Mesendoderm (in vitro differentiated cells): ENCODE data around the gene AP1S3.
A peak's percentile ranks its signal among the peaks of the same experiment; 100 is the strongest.

Experiments used
- DNase-seq: peaks from one replicate; pipeline ENCODE4 v3.0.0; 2013
- H2AK5ac ChIP-seq: 2 replicates; pipeline ENCODE4 v1.6.1; 2013; ENCODE audit warnings: low read length, inconsistent platforms
- H2BK120ac ChIP-seq: 2 replicates; pipeline ENCODE4 v1.6.1; 2013; ENCODE audit warnings: low read depth, mild to moderate bottlenecking, low read length, moderate library complexity, mixed read lengths
- H2BK15ac ChIP-seq: replicated peaks from 2 replicates; pipeline ENCODE4 v1.6.1; 2013; ENCODE audit warnings: low read depth, mild to moderate bottlenecking, moderate library complexity
- H2BK5ac ChIP-seq: 2 replicates; pipeline ENCODE4 v1.6.1; 2013; ENCODE audit warnings: low read length, inconsistent platforms
- H3K18ac ChIP-seq: 2 replicates; pipeline ENCODE4 v1.6.1; 2013; ENCODE audit warnings: mild to moderate bottlenecking, low read length, mixed read lengths
- H3K23ac ChIP-seq: one replicate; pipeline ENCODE4 v1.6.1; 2013; ENCODE audit warnings: low read length
- H3K27ac ChIP-seq: 2 replicates; pipeline ENCODE4 v1.5.1; 2013; ENCODE audit warnings: low read depth, mild to moderate bottlenecking, inconsistent platforms, low read length, moderate library complexity
- H3K27me3 ChIP-seq: 2 replicates; pipeline ENCODE4 v1.6.1; 2013; ENCODE audit warnings: low read length, control low read depth, mild to moderate bottlenecking, inconsistent platforms; ENCODE audit not compliant: insufficient read depth, poor library complexity
- H3K36me3 ChIP-seq: 2 replicates; pipeline ENCODE4 v1.6.1; 2013; ENCODE audit warnings: low read length, inconsistent platforms; ENCODE audit not compliant: control insufficient read depth, insufficient read depth
- H3K4ac ChIP-seq: one replicate; pipeline ENCODE4 v1.6.1; 2013; ENCODE audit warnings: low read depth, mild to moderate bottlenecking, low read length, moderate library complexity
- H3K4me1 ChIP-seq: 2 replicates; pipeline ENCODE4 v1.6.1; 2013; ENCODE audit warnings: low read depth, low read length, inconsistent platforms; ENCODE audit not compliant: control insufficient read depth
- H3K4me2 ChIP-seq: 2 replicates; pipeline ENCODE4 v1.6.1; 2013; ENCODE audit warnings: low read length
- H3K4me3 ChIP-seq: 2 replicates; pipeline ENCODE4 v1.5.1; 2013; ENCODE audit warnings: mild to moderate bottlenecking, low read length
- H3K56ac ChIP-seq: one replicate; pipeline ENCODE4 v1.6.1; 2013; ENCODE audit warnings: low read length
- H3K79me1 ChIP-seq: 2 replicates; pipeline ENCODE4 v1.6.1; 2013; ENCODE audit warnings: low read length, inconsistent platforms
- H3K79me2 ChIP-seq: 2 replicates; pipeline ENCODE4 v1.6.1; 2013; ENCODE audit warnings: mild to moderate bottlenecking, low read length; ENCODE audit not compliant: control insufficient read depth, insufficient read depth
- H3K9ac ChIP-seq: 2 replicates; pipeline ENCODE4 v1.6.1; 2013; ENCODE audit warnings: low read length, inconsistent platforms
- H4K5ac ChIP-seq: one replicate; pipeline ENCODE4 v1.6.1; 2013; ENCODE audit warnings: low read length
- H4K8ac ChIP-seq: one replicate; pipeline ENCODE4 v1.6.1; 2013; ENCODE audit warnings: low read depth, mild to moderate bottlenecking, control low read depth, low read length, moderate library complexity
- WGBS: extraction: QIAGEN DNeasy Blood & Tissue Kit; methylation state at CpG from one replicate; pipeline ENCODE4 v1.1.7; 2013; ENCODE audit warnings: low lambda C conversion rate, missing lambda C conversion rate; ENCODE audit not compliant: insufficient coverage; ENCODE audit errors: extremely low coverage; 5-methylcytosine and 5-hydroxymethylcytosine counted together

AP1S3 gene

GRCh38 chr2:223852281-223852795 lies 15.0 kb upstream of the AP1S3 start:
- WGBS = no CpG with 5 or more reads among the region's 3 CpGs
- H2BK120ac ChIP-seq = no peak overlapping the region
- no peak overlapping the region for H2BK15ac ChIP-seq
- no peaks in the 10 kb centered on the region for H3K4me1 ChIP-seq
- no peaks in the 10 kb centered on the region for H3K27me3 ChIP-seq
- no peaks in the 10 kb centered on the region for H3K79me1 ChIP-seq
- no peak overlapping the region for H3K56ac ChIP-seq
- no peaks in the 10 kb centered on the region for H3K79me2 ChIP-seq
- no peak overlapping the region for H3K9ac ChIP-seq
- no peak overlapping the region for H2AK5ac ChIP-seq
- H3K18ac ChIP-seq = no peak overlapping the region
- H3K4me3 ChIP-seq = no peak overlapping the region
- no peak overlapping the region for H2BK5ac ChIP-seq
- no peak overlapping the region for H3K4ac ChIP-seq
- H4K5ac ChIP-seq = no peak overlapping the region
- no peak overlapping the region for H3K27ac ChIP-seq
- no peak overlapping the region for H3K4me2 ChIP-seq
- no peaks in the 10 kb centered on the region for H3K36me3 ChIP-seq
- DNase-seq = peak; percentile 64
- no peak overlapping the region for H4K8ac ChIP-seq
- H3K23ac ChIP-seq = no peak overlapping the region

DNA sequence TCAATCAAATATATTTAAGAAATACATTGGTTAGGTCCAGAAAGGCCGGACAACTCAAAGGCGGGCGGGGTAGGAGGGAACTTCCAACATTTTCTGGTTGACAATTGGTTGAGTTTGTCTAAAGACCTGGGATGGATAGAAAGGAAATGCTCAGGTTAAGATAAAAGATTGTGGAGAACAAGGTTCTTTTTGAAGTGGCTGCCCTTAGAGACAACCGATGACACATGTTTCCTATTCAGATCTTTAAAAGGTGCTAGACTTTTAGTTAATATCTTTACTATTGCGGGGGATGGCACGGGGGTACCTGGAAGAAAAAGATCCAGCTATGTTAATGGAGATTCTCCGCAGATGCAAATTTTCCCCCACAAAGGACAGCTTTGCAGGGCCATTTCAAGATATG lies 10.0 kb upstream of the AP1S3 start:
- no CpG with 5 or more reads among the region's 7 CpGs for WGBS

DNA sequence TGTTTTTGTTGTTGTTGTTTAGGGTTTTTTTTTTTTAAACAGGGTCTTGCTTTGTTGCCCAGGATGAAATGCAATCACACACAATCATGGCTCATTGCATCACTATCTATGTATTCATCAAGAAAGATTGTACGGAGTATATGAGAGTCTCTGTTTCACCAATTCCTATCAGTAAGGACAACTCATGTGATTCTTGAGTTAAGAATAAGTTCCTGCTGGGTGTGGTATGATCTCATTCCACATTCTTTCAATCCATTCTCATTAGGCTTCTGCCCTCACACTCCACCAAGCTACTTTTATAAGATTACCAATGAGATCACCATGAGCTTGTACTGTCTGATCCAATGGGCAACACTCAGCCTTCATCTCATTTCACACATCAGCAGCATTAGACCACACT lies 9.1 kb upstream of the AP1S3 start:
- Histone ChIP-seq H3K4me2 (no peak overlapping the region), H3K9ac (no peak overlapping the region), H2BK5ac (no peak overlapping the region), H2BK15ac (no peak overlapping the region), H2BK120ac (no peak overlapping the region), H3K18ac (no peak overlapping the region), H3K36me3 (no peaks in the 10 kb centered on the region), H3K27me3 (no peaks in the 10 kb centered on the region), H3K4ac (no peak overlapping the region), H3K79me1 (no peaks in the 10 kb centered on the region), H3K56ac (no peak overlapping the region), H3K27ac (no peak overlapping the region), H2AK5ac (no peak overlapping the region), H3K23ac (no peak overlapping the region), H4K8ac (no peak overlapping the region), H4K5ac (no peak overlapping the region), H3K4me1 (no peaks in the 10 kb centered on the region), H3K79me2 (no peaks in the 10 kb centered on the region), H3K4me3 (no peak overlapping the region)
- no CpG with 5 or more reads among the region's 1 CpG for WGBS
- peak; percentile 51 for DNase-seq

More for the DNA sequence above, 10.0 kb upstream of the AP1S3 start:
- Histone ChIP-seq H3K9ac (no peak overlapping the region), H3K4ac (no peak overlapping the region), H2BK15ac (no peak overlapping the region), H3K79me1 (no peaks in the 10 kb centered on the region), H3K4me1 (no peaks in the 10 kb centered on the region), H3K27me3 (no peaks in the 10 kb centered on the region), H3K27ac (no peak overlapping the region), H4K8ac (no peak overlapping the region), H3K18ac (no peak overlapping the region), H3K36me3 (no peaks in the 10 kb centered on the region), H3K4me2 (no peak overlapping the region), H3K4me3 (no peak overlapping the region), H2AK5ac (no peak overlapping the region), H4K5ac (no peak overlapping the region), H2BK120ac (no peak overlapping the region), H3K79me2 (no peaks in the 10 kb centered on the region), H2BK5ac (no peak overlapping the region), H3K56ac (no peak overlapping the region), H3K23ac (no peak overlapping the region)
- DNase-seq = no peak

DNA sequence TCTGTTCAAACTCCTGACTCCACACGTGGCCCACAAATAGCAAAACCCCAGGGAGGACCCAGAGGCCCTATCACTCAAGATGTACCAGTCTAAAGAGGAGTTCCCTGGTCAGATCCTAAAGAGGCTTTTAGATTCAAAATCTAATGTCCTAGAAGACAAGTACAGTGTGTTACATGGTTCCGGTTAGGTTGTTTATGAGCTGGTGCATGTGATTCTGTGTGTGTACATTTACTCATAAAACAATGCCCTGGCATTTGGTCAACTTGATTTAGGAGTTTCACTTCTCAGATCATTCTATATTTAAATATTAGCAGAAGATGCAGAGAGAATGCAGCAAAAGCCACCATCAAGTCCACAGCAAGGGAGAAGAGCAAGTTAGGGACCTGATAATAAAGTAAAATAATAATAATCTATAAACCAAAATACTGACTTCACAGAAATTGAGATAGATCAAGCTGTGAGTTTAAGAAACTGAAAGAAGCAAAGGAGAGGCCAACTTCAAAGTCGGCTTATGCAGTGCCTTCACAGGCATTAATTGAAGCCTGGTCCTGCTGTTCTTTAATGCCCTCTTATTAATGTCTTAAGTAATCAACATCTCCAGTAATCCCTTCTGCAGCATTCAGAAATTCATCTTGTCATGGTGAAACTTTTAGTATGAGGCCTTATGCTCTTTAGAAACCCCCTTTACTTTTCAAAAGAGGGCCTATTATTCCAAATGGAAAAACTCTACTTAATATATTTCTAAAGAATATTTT lies 4.2 kb upstream of the AP1S3 start:
- Histone ChIP-seq H3K18ac (no peak overlapping the region), H3K4me1 (no peaks in the 10 kb centered on the region), H3K36me3 (no peaks in the 10 kb centered on the region), H3K4me3 (no peak overlapping the region), H3K79me1 (no peaks in the 10 kb centered on the region), H3K4me2 (no peak overlapping the region), H3K27me3 (no peaks in the 10 kb centered on the region), H2AK5ac (no peak overlapping the region), H3K23ac (no peak overlapping the region), H3K4ac (no peak overlapping the region), H2BK120ac (no peak overlapping the region), H3K27ac (no peak overlapping the region), H3K9ac (no peak overlapping the region), H2BK15ac (no peak overlapping the region), H3K56ac (no peak overlapping the region), H4K5ac (no peak overlapping the region), H2BK5ac (no peak overlapping the region), H4K8ac (no peak overlapping the region), H3K79me2 (no peaks in the 10 kb centered on the region)
- no CpG with 5 or more reads among the region's 3 CpGs for WGBS
- no peak for DNase-seq

- no peak overlapping the region for H2AK5ac ChIP-seq
- H3K27ac ChIP-seq = no peak overlapping the region
- H3K27me3 ChIP-seq = no peaks in the 10 kb centered on the region
- DNase-seq = no peak
- no peak overlapping the region for H3K4me2 ChIP-seq
- H4K5ac ChIP-seq = no peak overlapping the region
- no peak overlapping the region for H2BK15ac ChIP-seq
- H3K9ac ChIP-seq = no peak overlapping the region
- no peaks in the 10 kb centered on the region for H3K36me3 ChIP-seq
- H3K79me2 ChIP-seq = no peaks in the 10 kb centered on the region
- no peak overlapping the region for H3K4ac ChIP-seq
- no CpG with 5 or more reads among the region's 15 CpGs for WGBS
- no peak overlapping the region for H2BK120ac ChIP-seq
- no peak overlapping the region for H4K8ac ChIP-seq
- no peak overlapping the region for H3K56ac ChIP-seq
- H3K79me1 ChIP-seq = peaks cover 4% of the 10 kb centered on the region
- no peaks in the 10 kb centered on the region for H3K4me1 ChIP-seq
- H3K4me3 ChIP-seq = no peak overlapping the region
- no peak overlapping the region for H2BK5ac ChIP-seq
- no peak overlapping the region for H3K23ac ChIP-seq
- no peak overlapping the region for H3K18ac ChIP-seq
Measured at GRCh38 chr2:223835701-223836532, 1.5 kb downstream of the AP1S3 start.
